Gastroesophageal sphincter (tissue), 3 donors: ENCODE measurements around the gene OR2D3.

ENCODE experiments used
- CTCF ChIP-seq, 4 experiments: fragments of 200-600 bp in 2 of 4; fragments of 450-650 bp in 2 of 4; sonication (generic) in 1 of 4; IDR thresholded peaks; one replicate each; pipeline ENCODE4 v1.5.1; 2017 to 2019; ENCODE audit warnings: antibody characterized with exemption in 4 of 4, mild to moderate bottlenecking in 2 of 4, moderate library complexity in 2 of 4
- EP300 ChIP-seq: sonication (generic); formaldehyde crosslinking; IDR thresholded peaks from one replicate; pipeline ENCODE4 v1.6.1; 2017; ENCODE audit warnings: antibody characterized with exemption, mild to moderate bottlenecking

GRCh38 chr11:6898911-6899310, 21.9 kb upstream of the OR2D3 start:
- TF ChIP-seq CTCF (IDR thresholded peaks at IDR 0.05) (no peak), EP300 (no peak)
